KOPT-K1 (cell line): ENCODE measurements around the gene IFIT3.
"Not testable (repeated sequence)": the region's sequence is repeated elsewhere in the genome, so short reads cannot be mapped to it uniquely, and the experiment has no call there.

Experiments
- H3K27ac ChIP-seq: fragments of 200-600 bp; sonication (generic); 2 replicates; pipeline ENCODE4 v1.5.1; 2016; ENCODE audit warnings: antibody characterized with exemption, mild to moderate bottlenecking, low read depth, low read length; ENCODE audit not compliant: poor library complexity, severe bottlenecking
- H3K36me3 ChIP-seq: fragments of 200-600 bp; sonication (generic); 2 replicates; pipeline ENCODE4 v1.5.1; 2017; ENCODE audit warnings: antibody characterized with exemption, mild to moderate bottlenecking, low read length, moderate library complexity; ENCODE audit not compliant: insufficient read depth
- H3K9me3 ChIP-seq: fragments of 200-600 bp; sonication (generic); 2 replicates; pipeline ENCODE4 v1.5.1; 2017; ENCODE audit warnings: antibody characterized with exemption, low read length, mild to moderate bottlenecking; ENCODE audit not compliant: insufficient read depth, poor library complexity, severe bottlenecking

The IFIT3 gene

GRCh38 chr10:89337484-89337883 lies 9.7 kb downstream of the IFIT3 start:
- Histone ChIP-seq H3K27ac (no peak overlapping the region), H3K36me3 (peaks cover 21% of the 10 kb centered on the region), H3K9me3 (no peaks in the 10 kb centered on the region)

GRCh38 chr10:89338713-89339112 lies 10.9 kb downstream of the IFIT3 start:
- H3K36me3 ChIP-seq: peaks cover 21% of the 10 kb centered on the region
- no peak overlapping the region for H3K27ac ChIP-seq
- no peaks in the 10 kb centered on the region for H3K9me3 ChIP-seq

GRCh38 chr10:89339875-89340274 lies 12.1 kb downstream of the IFIT3 start:
- Histone ChIP-seq H3K9me3 (no peaks in the 10 kb centered on the region), H3K27ac (no peak overlapping the region)

GRCh38 chr10:89341649-89342048 lies 13.9 kb downstream of the IFIT3 start:
- no peaks in the 10 kb centered on the region for H3K9me3 ChIP-seq
- no peak overlapping the region for H3K27ac ChIP-seq
- peaks cover 21% of the 10 kb centered on the region for H3K36me3 ChIP-seq

More at GRCh38 chr10:89339875-89340274, 12.1 kb downstream of the IFIT3 start:
- H3K36me3 ChIP-seq: peaks cover 21% of the 10 kb centered on the region

- Histone ChIP-seq H3K27ac (no peak overlapping the region), H3K36me3 (peaks cover 21% of the 10 kb centered on the region), H3K9me3 (no peaks in the 10 kb centered on the region)
Observed at GRCh38 chr10:89342206-89342958, 14.6 kb downstream of the IFIT3 start.

- Histone ChIP-seq H3K36me3 (peaks cover 19% of the 10 kb centered on the region), H3K9me3 (no peaks in the 10 kb centered on the region), H3K27ac (no peak overlapping the region)
Observed at GRCh38 chr10:89343089-89343767, 15.4 kb downstream of the IFIT3 start.

GRCh38 chr10:89344156-89344555 lies 16.4 kb downstream of the IFIT3 start:
- Histone ChIP-seq H3K36me3 (peaks cover 10% of the 10 kb centered on the region), H3K9me3 (no peaks in the 10 kb centered on the region), H3K27ac (no peak overlapping the region)

- no peak overlapping the region for H3K27ac ChIP-seq
- H3K36me3 ChIP-seq: no peaks in the 10 kb centered on the region
- no peaks in the 10 kb centered on the region for H3K9me3 ChIP-seq
Observed at GRCh38 chr10:89345367-89346000, 17.7 kb downstream of the IFIT3 start.

GRCh38 chr10:89346405-89347254 lies 18.8 kb downstream of the IFIT3 start:
- no peaks in the 10 kb centered on the region for H3K9me3 ChIP-seq
- H3K36me3 ChIP-seq: no peaks in the 10 kb centered on the region
- H3K27ac ChIP-seq: no peak overlapping the region

- H3K9me3 ChIP-seq: no peaks in the 10 kb centered on the region
- H3K36me3 ChIP-seq: no peaks in the 10 kb centered on the region
- H3K27ac ChIP-seq: no peak overlapping the region
Observed at GRCh38 chr10:89347701-89348457, 20.1 kb downstream of the IFIT3 start.

- no peaks in the 10 kb centered on the region for H3K36me3 ChIP-seq
- H3K9me3 ChIP-seq: no peaks in the 10 kb centered on the region
- no peak overlapping the region for H3K27ac ChIP-seq
Observed at GRCh38 chr10:89348481-89348880, 20.7 kb downstream of the IFIT3 start.

GRCh38 chr10:89348975-89349374 lies 21.2 kb downstream of the IFIT3 start:
- Histone ChIP-seq H3K27ac (no peak overlapping the region), H3K9me3 (no peaks in the 10 kb centered on the region), H3K36me3 (no peaks in the 10 kb centered on the region)

- not testable (repeated sequence) for H3K27ac ChIP-seq, H3K36me3 ChIP-seq, H3K9me3 ChIP-seq
Observed at GRCh38 chr10:89350631-89351315, 23.0 kb downstream of the IFIT3 start.

- no peaks in the 10 kb centered on the region for H3K36me3 ChIP-seq
- H3K9me3 ChIP-seq: no peaks in the 10 kb centered on the region
- no peak overlapping the region for H3K27ac ChIP-seq
Observed at GRCh38 chr10:89351412-89351779, 23.6 kb downstream of the IFIT3 start.
